Panc1 (cell line): ENCODE data around the gene GBP3. TPM values are rescaled to one million over a fixed set of nuclear protein-coding genes. Genes with fewer than 3 reads are reported as not detected.

Source experiments
- ATAC-seq: fragments of 200-7000 bp; cut with Tn5 transposase; 2 replicates; pipeline ENCODE4 v1.9.1; 2020; ENCODE audit warnings: mild to moderate bottlenecking, moderate library complexity
- BruUV-seq: library from RNA; stranded (reverse); fragments of 400-500 nt; replicated peaks from 2 replicates; lab custom pipeline; 2021; lab: Mats Ljungman, UMichigan
- CTCF ChIA-PET: fragments of 300-600 bp; sonication (Branson Sonifier 250); formaldehyde crosslinking; loops from one replicate; lab custom pipeline; 2022; ENCODE audit warnings: antibody characterized with exemption; lab: Charles Lee
- POLR2A ChIA-PET: fragments of 300-600 bp; sonication (Branson Sonifier 250); formaldehyde crosslinking; loops from one replicate; lab custom pipeline; 2022; ENCODE audit warnings: antibody characterized with exemption; lab: Charles Lee
- DNase-seq: peaks from one replicate; pipeline ENCODE4 v3.0.0-alpha.2; 2010; ENCODE audit warnings: low read depth, low spot score
- H3K27ac ChIP-seq: 2 replicates; pipeline ENCODE4 v1.5.1; 2011; ENCODE audit warnings: mild to moderate bottlenecking, low read length, inconsistent platforms
- H3K27me3 ChIP-seq: fragments of 200-500 bp; sonication (Bioruptor generic); 2 replicates; pipeline ENCODE4 v1.6.0; 2014; ENCODE audit warnings: low read length, inconsistent platforms; ENCODE audit not compliant: control insufficient read depth, insufficient read depth
- H3K36me3 ChIP-seq: fragments of 200-500 bp; sonication (Bioruptor generic); 2 replicates; pipeline ENCODE4 v1.5.1; 2014; ENCODE audit warnings: inconsistent platforms, mild to moderate bottlenecking, low read length, moderate library complexity; ENCODE audit not compliant: control insufficient read depth, insufficient read depth
- H3K4me1 ChIP-seq: 2 replicates; pipeline ENCODE4 v1.5.1; 2011; ENCODE audit warnings: inconsistent platforms, mild to moderate bottlenecking, low read length, moderate library complexity; ENCODE audit not compliant: control insufficient read depth, insufficient read depth
- H3K4me3 ChIP-seq, 2 experiments: 2 replicates each; pipeline ENCODE4 v1.5.1; 2011 to 2012; ENCODE audit warnings: low read depth in 2 of 2, low read length in 2 of 2, mild to moderate bottlenecking in 2 of 2, inconsistent platforms in 1 of 2, moderate library complexity in 1 of 2
- H3K9me3 ChIP-seq: fragments of 200-500 bp; sonication (Bioruptor generic); 2 replicates; pipeline ENCODE4 v1.5.1; 2014; ENCODE audit warnings: low read depth, mild to moderate bottlenecking, inconsistent platforms, low read length, moderate library complexity; ENCODE audit not compliant: control insufficient read depth, insufficient read depth
- CTCF ChIP-seq: fragments of 450-650 bp; IDR thresholded peaks from 2 replicates; pipeline ENCODE4 v1.5.1; 2017; ENCODE audit warnings: mild to moderate bottlenecking
- POLR2AphosphoS5 ChIP-seq: IDR thresholded peaks from 2 replicates; pipeline ENCODE4 v1.6.1; 2012; ENCODE audit warnings: mild to moderate bottlenecking, low read depth, low read length, moderate library complexity
- REST ChIP-seq, 2 experiments: IDR thresholded peaks; 2 replicates each; pipeline ENCODE4 v1.6.1; 2011 to 2012; ENCODE audit warnings: low read depth in 2 of 2, control low read depth in 1 of 2, low read length in 1 of 2, mild to moderate bottlenecking in 1 of 2, moderate library complexity in 1 of 2; ENCODE audit not compliant: insufficient read depth in 1 of 2
- SIN3A ChIP-seq: IDR thresholded peaks from 2 replicates; pipeline ENCODE4 v1.6.1; 2012; ENCODE audit warnings: low read depth, mild to moderate bottlenecking, low read length, moderate library complexity, borderline replicate concordance; ENCODE audit not compliant: insufficient read depth
- TCF7L2 ChIP-seq: IDR thresholded peaks from 2 replicates; pipeline ENCODE4 v1.6.1; 2011; ENCODE audit warnings: mild to moderate bottlenecking, low read depth, low read length, inconsistent platforms
- in situ Hi-C: cut with HindIII; loops from 2 replicates; pipeline ENCODE4 v1.10.0; 2016; ENCODE audit warnings: low sequenced_read_pairs, low pct_unique_long_range_greater_than_20kb
- intact Hi-C: fragments of 100-400 bp; cut with micrococcal nuclease; formaldehyde crosslinking; loops from one replicate; pipeline ENCODE4 v1.10.0; 2022; ENCODE audit not compliant: unreplicated experiment
- total RNA-seq: library from RNA; stranded (reverse); gene quantifications from one replicate; pipeline ENCODE4 v1.2.1, GENCODE V29; 2021; ENCODE audit not compliant: unreplicated experiment

Gene GBP3
- total RNA-seq, 1 experiment from 2014 or later = 2.5 TPM

- Histone ChIP-seq H3K9me3 (no peaks in the 10 kb centered on the region), H3K27me3 (no peaks in the 10 kb centered on the region), H3K4me1 (peaks cover 20% of the 10 kb centered on the region), H3K36me3 (no peaks in the 10 kb centered on the region), H3K4me3 (no peak overlapping the region), H3K27ac (peak overlapping the region; percentile 68)
- BruUV-seq = no TSS peak
- ATAC-seq = peak; percentile 83
- no peak for TF ChIP-seq SIN3A
- no peak for TF ChIP-seq CTCF
- no peak for TF ChIP-seq REST (IDR thresholded peaks at IDR 0.05; ENCODE audit: insufficient read depth in 1 of 2, low read depth in 2 of 2, low read length in 1 of 2)
- no peak for DNase-seq
- POLR2A ChIA-PET = no interaction called here
- in situ Hi-C loops = no loop called here
- CTCF ChIA-PET = interaction anchor here (1.2 to 2.4 kb wide), 2 partner anchors 11 to 13 kb away, joined by 4 to 10 read pairs; no protein-coding TSS in a partner anchor
- intact Hi-C loops = no loop called here
These were observed 37.6 kb downstream of the GBP3 start for GRCh38 chr1:88985032-88985431.

- intact Hi-C loops (no loop called here), in situ Hi-C loops (no loop called here)
- Histone ChIP-seq H3K36me3 (no peaks in the 10 kb centered on the region), H3K4me3 (peak overlapping the region; percentile 46 to 61), H3K27me3 (no peaks in the 10 kb centered on the region), H3K27ac (peak overlapping the region; percentile 68), H3K4me1 (peaks cover 17% of the 10 kb centered on the region), H3K9me3 (no peaks in the 10 kb centered on the region)
- ATAC-seq (peak; percentile 66), DNase-seq (no peak)
- ChIA-PET CTCF (interaction anchor here (0.6 to 2.4 kb wide), 7 partner anchors 11 to 471 kb away, joined by 3 to 10 read pairs (median 4); no protein-coding TSS in a partner anchor), POLR2A (interaction anchor here (0.8 kb wide), 1 partner anchor 11 kb away, joined by 12 read pairs; no protein-coding TSS in a partner anchor)
- BruUV-seq = no TSS peak
- no peak for TF ChIP-seq SIN3A
- TF ChIP-seq TCF7L2 = no peak
- TF ChIP-seq CTCF = no peak
- no peak for TF ChIP-seq POLR2AphosphoS5
- TF ChIP-seq REST (IDR thresholded peaks at IDR 0.05; ENCODE audit: insufficient read depth in 1 of 2, low read depth in 2 of 2, low read length in 1 of 2) = no peak
These were observed 38.1 kb downstream of the GBP3 start for GRCh38 chr1:88984569-88984968.
